GM12873 (cell line): ENCODE data around the gene CYP1A1.

Experiments used
- TF ChIP-seq, protein P1 (sequence below): IDR thresholded peaks from 2 replicates; pipeline ENCODE4 v1.5.1; 2012; ENCODE audit warnings: low read depth, mild to moderate bottlenecking, moderate library complexity, low read length, control low read depth; ENCODE audit not compliant: insufficient read depth; ENCODE audit errors: missing control alignments

Gene CYP1A1

DNA sequence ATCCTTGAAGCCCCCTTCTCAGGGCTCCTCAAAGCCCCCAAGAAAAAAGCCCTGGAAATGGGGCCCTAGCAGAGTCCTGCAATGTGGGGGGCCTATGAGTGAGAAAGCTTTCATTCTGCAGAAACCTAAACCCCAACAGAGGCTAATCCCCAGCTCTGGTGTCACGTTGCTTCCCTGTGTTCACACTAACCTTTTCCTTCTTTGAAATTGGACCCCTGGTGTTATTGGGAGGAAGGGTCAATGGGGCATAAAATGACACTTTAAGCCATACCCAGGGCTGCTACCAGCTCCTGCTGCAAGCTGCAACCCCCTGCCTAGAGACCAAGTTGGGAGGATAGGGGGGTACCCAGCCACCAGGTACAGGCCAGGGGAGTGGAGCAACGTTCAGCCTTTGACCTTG lies 25.4 kb upstream of the CYP1A1 start:
- TF ChIP-seq, protein P1, sequence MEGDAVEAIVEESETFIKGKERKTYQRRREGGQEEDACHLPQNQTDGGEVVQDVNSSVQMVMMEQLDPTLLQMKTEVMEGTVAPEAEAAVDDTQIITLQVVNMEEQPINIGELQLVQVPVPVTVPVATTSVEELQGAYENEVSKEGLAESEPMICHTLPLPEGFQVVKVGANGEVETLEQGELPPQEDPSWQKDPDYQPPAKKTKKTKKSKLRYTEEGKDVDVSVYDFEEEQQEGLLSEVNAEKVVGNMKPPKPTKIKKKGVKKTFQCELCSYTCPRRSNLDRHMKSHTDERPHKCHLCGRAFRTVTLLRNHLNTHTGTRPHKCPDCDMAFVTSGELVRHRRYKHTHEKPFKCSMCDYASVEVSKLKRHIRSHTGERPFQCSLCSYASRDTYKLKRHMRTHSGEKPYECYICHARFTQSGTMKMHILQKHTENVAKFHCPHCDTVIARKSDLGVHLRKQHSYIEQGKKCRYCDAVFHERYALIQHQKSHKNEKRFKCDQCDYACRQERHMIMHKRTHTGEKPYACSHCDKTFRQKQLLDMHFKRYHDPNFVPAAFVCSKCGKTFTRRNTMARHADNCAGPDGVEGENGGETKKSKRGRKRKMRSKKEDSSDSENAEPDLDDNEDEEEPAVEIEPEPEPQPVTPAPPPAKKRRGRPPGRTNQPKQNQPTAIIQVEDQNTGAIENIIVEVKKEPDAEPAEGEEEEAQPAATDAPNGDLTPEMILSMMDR, result no peak

- TF ChIP-seq, protein P1, result no peak
Measured at GRCh38 chr15:74749832-74750231, 24.5 kb upstream of the CYP1A1 start.

DNA sequence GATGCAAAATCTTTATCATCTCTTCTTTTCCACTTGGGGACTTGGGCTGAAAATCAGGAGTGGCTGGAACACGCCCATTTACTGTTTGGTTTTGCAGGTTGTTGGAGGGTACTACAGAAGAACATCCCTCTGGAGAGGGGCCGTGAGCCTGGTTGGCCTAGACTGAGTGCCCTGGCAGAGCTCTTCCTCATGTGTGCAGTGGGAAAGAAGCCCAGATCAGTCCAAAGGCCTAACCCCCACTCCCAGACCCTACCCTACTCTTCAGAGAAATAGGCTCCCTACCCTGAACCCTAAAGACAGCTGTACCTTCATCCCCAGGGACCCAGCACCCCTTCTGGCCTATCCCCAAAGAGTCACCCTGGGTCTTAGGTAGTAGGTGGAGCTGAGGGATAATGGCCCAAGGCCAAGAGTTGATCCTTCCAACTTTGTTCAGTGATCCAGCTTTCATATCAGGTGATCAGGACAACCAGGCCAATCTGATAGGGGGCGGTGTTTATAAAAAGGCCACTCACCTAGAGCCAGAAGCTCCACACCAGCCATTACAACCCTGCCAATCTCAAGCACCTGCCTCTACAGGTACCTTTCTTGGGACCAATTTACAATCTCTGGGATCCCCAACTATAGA lies 23.1 kb upstream of the CYP1A1 start, which contains the start of gene CYP1A2:
Gene CYP1A2 (plus strand): TSS at position 524 of the 625 bp plus-strand sequence. CDS start 894 bp downstream, outside the sequence.
- TF ChIP-seq, protein P1, result no peak

DNA sequence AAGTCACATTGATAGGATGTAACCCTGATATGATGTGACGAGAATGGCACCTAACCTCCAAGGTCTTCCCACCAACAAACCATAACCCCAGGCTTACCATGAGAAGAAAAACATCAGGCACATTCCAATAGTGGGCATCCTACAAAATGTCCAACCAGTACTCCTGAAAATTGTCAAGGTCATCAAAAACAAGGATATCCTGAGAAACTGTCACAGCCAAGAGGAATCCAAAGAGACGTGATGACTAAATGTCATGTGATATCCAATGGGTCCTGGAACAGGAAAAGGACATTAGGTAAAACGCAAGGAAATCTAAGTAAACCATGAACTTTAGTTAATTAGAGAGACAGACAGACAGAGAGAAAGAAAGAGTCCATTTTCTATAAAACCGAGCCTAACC lies 21.1 kb upstream of the CYP1A1 start:
- TF ChIP-seq, protein P1, result no peak

DNA sequence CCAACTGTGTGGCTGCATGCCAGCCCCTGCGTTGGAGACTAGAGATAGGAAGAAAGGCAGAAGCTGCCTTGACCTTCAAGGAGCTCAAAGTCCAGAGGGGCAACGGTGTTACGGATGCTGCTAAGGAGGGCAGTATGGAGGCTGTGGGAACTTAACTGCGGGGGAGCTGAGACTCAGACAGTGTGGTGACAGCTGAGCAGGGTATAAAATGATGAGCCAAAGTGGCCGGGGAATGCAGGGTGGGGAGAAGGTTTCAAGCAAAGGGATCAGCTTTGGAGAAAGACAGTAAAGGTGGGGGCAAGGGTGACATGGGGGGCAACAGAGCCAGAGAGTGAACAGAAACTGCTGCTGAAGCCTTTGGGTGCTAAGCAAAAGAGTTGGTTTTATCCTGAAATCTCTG lies 17.1 kb upstream of the CYP1A1 start:
- TF ChIP-seq, protein P1, result no peak

DNA sequence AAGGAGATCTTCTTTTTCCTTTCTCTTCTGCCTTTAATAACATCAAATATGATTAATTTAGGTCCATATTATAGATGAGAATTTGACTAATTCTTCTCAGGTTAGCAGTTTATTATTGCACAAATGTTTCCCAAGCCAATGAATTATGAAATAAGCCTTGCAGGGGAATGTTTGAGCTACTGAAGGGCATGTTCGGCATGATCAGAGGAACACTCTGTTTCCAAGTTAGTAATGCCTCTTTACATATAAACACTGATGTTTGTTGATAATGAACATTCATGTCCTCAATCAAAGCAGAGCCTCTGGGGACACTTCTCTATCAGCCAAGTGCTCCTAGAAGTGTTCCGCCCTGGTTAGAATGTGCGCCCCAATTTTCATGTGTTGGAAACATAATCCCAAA lies 10.0 kb upstream of the CYP1A1 start:
- TF ChIP-seq, protein P1, result no peak

GRCh38 chr15:74733269-74733668 lies 7.9 kb upstream of the CYP1A1 start:
- TF ChIP-seq, protein P1, result no peak
